GDM1 (cell line): ENCODE data around the gene PLIN4.
"Not testable (repeated sequence)": the region's sequence is repeated elsewhere in the genome, so short reads cannot be mapped to it uniquely, and the experiment has no call there.

Experiments
- DNase-seq: peaks from one replicate; lab custom pipeline; 2025; lab: John Stamatoyannopoulos, UW

PLIN4 gene, protein sequence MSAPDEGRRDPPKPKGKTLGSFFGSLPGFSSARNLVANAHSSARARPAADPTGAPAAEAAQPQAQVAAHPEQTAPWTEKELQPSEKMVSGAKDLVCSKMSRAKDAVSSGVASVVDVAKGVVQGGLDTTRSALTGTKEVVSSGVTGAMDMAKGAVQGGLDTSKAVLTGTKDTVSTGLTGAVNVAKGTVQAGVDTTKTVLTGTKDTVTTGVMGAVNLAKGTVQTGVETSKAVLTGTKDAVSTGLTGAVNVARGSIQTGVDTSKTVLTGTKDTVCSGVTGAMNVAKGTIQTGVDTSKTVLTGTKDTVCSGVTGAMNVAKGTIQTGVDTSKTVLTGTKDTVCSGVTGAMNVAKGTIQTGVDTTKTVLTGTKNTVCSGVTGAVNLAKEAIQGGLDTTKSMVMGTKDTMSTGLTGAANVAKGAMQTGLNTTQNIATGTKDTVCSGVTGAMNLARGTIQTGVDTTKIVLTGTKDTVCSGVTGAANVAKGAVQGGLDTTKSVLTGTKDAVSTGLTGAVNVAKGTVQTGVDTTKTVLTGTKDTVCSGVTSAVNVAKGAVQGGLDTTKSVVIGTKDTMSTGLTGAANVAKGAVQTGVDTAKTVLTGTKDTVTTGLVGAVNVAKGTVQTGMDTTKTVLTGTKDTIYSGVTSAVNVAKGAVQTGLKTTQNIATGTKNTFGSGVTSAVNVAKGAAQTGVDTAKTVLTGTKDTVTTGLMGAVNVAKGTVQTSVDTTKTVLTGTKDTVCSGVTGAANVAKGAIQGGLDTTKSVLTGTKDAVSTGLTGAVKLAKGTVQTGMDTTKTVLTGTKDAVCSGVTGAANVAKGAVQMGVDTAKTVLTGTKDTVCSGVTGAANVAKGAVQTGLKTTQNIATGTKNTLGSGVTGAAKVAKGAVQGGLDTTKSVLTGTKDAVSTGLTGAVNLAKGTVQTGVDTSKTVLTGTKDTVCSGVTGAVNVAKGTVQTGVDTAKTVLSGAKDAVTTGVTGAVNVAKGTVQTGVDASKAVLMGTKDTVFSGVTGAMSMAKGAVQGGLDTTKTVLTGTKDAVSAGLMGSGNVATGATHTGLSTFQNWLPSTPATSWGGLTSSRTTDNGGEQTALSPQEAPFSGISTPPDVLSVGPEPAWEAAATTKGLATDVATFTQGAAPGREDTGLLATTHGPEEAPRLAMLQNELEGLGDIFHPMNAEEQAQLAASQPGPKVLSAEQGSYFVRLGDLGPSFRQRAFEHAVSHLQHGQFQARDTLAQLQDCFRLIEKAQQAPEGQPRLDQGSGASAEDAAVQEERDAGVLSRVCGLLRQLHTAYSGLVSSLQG (N-terminal part only)

DNA sequence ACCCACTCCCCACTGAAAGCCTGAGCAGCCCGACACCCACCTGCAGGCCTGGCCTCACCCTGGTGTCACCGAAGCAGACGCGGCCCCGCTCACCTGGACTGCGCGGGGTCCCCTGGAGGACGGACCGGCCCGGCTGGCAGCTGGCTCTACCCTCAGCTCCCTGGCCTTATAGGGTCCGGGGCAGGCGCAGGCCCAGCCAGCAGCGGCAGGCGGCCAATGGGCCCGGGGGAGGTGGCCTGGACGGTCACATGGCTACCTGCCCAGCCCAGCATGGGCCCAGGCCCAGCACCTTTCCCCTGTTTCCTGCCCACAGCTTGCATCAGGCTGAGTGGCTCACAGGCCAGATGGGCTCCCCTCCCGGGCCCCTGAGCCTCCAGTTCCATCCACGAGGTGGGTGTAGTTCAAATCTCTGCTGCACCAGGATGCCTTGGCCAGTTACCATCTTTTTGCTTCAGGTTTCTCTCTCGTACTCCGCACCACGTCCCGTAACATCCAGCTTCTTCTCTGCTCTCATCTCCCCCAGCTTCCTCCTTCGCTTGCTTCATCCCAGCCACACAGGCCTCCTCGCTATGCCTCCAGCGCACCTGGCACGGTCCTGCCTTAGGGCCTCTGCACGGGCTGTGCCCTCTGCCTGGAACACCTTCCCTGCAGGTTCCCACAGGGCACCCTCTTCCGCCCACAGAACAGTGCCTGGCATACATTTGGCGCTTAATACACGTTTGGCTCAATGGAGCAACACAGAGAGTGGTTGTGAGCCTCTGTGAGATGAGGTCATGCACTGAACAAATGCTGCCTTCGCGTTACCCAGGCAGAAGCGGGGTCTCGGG is at the start of gene PLIN4:
Gene PLIN4 (minus strand): TSS at position 142 of the 827 bp plus-strand sequence. CDS start 214 bp downstream, outside the sequence.
- DNase-seq, result no peak

DNA sequence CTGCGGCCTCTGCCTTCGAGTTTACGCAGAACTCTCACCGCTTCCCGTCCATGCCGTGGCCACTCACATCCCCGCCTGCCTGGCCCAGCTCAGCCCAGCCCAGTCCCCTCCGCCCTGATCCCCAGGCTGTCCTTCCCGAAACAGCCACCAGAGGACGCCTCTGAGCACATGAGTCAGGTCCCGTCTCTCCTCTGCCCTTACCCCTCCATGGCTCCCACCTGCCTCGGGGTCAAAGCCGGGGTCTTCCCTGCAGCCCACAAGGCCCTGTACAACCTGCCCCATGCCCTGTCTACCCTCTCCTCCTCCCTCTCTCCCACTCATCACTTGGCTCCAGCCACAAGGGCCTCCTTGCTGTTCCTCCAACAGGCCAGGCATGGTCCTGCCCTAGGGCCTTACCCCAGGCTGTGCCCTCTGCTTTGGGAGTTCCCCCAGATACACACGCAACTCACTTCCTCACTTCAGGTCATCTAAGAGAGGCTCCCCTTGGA is 49.3 kb upstream of the PLIN4 start:
- peak; percentile 46 for DNase-seq

DNA sequence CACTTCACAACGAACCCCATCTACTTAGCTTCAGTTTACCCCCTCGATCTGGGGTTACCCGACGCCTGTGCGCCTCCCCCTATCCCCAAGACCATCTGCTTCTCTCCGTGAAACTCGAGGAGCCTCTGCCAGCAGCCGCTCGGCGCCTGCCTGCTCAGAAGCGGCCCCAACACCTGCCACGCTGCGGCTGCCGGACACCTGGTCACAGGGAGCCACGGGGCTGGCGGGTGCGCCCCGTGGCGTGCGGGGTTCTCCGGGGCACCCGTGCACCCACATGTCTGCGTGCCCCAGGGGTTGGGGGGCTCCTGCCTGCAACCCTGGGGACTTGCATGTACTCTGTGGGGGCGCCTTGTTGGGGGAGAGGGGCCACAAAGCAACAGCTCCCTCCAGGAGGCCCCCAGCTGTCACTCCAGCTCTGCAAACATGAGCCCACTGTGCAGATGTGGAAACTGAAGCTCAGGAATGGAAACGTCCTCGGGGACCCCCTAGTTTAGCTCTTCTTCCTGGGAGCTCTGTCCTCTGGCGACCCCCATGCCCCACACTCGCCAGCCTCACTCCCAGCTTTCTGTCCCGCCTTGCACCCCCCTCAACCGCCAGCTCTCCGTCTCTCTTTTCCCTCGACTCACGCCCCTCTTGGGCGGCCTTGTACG is 48.2 kb upstream of the PLIN4 start:
- DNase-seq, result no peak

DNA sequence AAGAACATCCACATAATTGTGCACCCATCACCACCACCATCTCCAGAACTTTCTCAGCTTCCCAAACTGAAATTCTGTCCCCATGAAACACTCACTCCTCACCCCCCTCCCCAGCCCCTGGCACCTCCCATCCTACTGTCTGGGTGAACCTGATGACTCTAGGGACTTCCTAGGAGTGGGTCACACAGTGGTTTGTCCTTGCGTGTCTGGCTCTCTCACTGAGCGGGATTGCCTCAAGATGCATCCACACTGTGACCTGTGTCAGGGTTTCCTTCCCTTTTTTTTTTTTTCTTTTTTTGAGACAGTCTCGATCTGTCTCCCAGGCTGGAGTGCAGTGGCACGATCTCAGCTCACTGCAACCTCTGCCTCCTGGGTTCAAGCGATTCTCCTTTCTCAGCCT is 45.3 kb upstream of the PLIN4 start:
- DNase-seq, result not testable (repeated sequence)

DNA sequence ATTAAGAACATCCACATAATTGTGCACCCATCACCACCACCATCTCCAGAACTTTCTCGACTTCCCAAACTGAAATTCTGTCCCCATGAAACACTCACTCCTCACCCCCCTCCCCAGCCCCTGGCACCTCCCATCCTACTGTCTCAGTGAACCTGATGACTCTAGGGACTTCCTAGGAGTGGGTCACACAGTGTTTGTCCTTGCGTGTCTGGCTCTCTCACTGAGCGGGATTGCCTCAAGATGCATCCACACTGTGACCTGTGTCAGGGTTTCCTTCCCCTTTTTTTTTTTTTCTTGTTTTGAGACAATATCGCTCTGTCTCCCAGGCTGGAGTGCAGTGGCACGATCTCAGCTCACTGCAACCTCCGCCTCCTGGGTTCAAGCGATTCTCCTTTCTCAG is 43.8 kb upstream of the PLIN4 start:
- peak; percentile 24 for DNase-seq

DNA sequence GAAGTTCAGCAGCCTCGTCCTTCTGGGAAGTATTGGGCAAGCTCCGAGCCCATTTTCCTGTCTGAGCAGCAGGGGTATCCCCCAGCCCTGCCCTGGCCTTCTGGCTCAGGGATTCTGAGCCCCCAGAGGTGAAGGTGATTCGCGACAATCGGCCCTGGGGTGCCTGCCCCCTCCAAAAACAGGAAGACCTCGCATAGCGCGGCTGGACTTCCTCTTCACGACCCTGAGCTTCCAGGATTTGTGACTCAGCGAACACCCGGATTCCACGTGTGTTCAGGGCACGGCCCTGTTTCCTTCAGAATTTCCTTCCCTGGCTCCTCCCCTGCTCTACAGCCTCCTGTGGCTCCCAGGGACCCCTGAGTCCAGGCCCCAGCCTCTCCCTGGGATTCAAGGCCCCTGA is 41.3 kb upstream of the PLIN4 start, which contains the start of gene SEMA6B:
Gene SEMA6B (minus strand): TSS at position 116 of the 400 bp plus-strand sequence. CDS start 1,227 bp downstream, outside the sequence.
- peak; percentile 44 for DNase-seq

DNA sequence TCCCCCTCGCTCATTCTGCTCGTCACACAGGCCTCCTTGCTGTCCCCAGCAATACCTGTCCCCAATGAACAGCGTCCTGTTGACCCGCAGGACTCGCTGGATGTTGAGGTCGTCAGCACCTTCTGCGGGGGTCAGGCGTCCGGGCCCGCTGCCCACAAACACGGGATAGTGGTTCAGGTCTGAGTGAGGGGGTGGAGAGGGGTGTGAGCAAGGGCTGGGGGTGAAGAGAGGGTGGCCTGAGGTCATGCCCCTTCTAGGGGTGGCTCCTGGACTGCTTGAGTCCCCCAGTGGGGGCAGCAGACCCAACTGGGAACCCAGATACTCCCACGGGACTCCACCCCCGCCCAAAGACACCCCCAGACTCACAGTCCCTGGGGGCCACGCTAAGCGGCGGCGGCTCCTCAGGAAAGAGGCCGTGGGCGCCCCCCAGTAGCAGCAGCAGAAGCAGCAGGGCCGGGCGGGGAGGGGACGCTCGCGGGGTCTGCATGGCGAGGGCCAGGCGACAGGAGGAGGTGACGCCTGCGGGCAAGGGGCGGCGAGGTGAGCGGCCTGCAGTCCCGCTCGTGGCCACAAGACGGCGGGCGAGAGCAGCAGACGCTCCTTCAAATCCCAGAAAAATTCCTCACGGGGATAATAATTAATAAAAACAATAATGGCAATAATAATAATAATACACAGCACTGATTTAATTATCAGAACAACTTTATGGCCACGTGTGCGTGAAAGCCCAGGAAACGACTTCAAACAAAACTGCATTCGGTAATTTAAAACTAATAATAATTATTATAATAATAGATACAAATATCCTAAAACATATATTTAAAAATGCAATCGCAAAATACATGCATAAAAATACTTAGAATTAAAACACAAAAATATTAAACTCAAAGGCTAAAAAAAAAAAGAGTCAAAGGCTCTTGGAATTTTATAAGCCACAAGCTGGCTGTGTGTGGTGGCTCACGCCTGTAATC is 40.0 kb upstream of the PLIN4 start:
- no peak for DNase-seq

DNA sequence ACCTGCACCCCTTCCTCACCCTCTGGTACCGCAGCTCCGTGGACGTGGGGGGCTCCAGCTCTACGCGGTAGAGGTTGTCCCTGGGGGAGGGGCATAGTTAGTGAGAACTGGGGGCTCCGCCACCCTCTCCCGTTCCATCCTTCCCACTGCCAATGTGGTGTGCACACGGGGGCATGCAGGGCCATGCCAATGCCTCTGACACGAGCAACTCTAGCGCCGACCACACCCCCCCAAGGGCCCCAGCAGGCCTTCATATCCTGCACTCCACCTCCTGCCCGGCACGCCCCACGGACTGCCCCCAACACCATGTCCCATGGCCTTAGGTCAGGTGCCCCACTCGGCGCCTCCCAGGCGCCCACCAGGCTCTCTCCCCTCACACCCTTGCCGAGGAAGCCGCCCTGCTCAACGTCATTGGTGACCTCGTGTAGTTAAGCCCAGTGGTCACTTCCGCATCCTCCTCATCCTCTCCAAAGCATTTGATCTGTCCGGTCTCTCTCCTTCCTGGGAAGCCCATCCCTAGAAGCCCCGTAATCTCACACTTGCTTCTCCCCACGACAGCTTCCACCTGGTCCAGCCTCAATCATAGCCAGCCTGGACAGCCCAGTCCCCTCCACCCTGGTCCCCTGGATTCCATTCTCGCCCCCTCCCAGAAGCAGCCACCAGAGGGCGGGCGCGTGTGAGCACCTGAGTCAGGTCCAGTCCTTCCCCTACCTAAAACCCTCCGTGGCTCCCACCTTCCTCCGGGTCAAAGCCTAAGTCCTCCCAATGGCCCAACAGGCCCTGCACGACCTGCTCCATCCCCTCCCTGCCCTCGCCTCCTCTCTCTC is 39.1 kb upstream of the PLIN4 start:
- DNase-seq, result no peak

DNA sequence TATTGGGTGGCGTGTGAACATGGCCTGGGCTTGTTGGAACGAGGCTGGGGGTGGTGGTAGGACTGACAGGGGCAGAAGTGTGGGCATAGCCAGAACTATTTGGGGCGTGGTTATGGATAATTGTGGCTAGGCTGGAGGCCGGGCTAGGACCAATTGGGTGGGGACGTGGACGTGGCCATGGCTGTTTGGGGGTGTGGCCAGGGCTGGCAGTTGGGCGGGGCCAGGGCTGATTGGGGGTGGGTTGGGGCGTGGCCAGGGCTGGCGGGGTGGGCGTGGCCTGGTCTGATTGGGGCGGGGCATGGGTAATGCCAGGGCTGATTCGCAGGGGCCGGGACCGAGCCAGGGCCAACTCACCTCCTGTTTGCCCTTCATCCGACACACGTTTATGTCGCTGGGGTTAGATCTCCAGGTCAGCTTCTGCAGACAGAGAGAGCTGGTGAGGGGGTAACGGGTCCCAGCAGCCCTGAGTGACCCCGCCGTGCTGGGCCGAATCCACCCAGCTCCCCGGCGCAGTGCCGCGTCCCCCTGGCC is 38.4 kb upstream of the PLIN4 start:
- DNase-seq, result no peak

DNA sequence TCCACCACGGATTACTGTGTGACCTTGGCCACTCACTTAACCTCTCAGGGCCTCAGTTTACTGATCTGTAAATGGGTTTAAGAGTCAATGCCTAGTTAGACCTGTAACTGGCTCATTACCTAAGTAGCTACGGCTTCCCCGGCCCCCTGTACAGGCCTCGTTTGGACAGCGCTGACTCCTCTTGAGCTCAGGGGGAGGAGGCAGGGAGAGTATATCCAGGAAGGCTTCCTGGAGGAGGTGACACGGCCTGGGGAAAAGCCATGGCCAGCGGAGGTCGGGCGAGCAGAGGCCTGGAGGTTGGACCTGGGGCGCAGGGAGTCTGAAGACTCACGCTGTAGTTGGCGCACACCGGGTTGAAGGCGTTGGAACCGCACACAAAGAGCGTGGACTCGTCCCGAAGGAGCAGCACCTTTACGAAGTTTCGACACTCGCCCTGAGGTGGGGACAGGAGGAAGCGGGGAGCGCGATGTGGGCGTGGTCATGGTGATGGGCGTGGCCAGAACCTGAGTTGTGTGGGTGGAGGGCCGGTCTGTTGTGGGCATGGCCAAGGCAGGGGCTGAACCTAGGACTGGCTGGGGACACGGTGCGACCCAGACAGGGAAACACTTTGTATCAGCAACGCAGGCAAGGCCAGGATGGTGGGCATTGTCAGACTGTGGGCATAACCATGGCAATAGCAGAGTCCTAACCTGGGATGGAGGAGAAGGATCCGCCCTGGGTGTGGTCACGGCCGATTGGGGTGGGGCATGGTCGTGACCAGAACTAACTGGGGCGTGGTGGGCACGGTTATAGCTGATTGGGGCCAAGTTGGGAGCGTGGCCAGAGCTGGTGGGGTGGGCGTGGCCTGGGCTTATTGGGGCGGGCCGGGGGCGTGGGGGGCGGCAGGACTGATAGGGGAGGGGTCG is 37.6 kb upstream of the PLIN4 start:
- DNase-seq, result no peak

DNA sequence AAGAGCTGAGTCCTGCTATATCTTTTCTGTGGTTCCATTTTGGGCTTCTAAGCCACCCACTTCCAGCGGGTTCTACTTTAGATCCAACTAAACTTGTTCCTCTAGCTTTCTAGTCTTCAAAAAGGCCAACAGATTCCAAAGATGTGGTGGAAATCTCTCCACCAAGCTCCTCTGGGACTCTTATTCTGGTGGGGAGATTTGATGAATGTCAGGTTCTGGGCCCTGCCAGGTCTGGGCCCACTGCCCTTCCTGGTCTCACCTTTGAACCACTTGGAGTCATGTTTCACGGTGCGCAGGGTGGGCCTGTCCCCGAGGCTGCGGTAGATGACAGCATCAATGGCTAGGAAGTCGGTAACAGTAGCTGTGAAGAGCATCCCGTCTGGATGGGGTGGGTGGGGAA is 36.4 kb upstream of the PLIN4 start:
- no peak for DNase-seq

DNA sequence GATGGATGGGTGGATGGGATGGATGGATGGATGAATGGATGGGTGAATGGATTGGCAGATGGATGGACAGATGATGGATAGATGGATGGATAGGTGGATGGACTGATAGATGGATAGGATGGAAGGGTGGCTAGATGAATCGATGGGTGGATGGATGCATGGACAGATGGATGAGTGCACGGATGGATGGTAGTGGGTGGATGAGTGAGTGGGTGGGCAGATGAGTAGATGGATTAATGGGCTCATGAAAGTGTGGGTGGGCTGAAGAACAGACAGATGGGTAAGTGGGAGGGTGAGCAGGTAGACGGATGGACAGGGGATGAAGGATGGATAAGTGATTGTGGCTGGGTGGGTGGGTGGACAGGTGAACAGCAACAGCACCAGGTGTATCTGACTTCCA is 35.5 kb upstream of the PLIN4 start:
- DNase-seq, result no peak

DNA sequence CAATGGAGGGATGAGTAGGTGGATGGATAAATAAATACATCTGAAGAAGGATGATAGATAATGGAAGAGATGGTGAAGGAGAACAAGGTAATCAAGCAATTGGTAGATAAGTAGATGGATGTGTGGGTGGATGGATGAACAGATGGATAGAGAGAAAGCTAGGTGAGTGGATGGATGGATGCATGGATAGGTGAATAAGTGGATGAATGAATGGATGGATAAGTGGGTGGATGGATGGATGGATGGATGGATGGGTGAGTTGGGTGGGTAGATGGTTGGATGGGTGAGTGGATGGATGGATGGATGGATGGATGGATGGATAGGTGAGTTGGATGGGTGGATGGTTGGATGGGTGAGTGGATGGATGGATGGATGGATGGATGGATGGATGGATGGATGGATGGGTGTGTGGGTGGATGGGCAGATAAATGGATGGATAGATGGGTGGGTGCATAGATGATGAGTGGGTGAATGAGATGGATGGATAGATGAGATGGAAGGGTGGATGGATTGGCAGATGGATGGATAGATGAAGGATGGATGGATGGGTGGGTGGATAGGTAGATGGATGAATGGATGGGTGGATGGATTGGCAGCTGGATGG is 34.9 kb upstream of the PLIN4 start:
- DNase-seq, result no peak

DNA sequence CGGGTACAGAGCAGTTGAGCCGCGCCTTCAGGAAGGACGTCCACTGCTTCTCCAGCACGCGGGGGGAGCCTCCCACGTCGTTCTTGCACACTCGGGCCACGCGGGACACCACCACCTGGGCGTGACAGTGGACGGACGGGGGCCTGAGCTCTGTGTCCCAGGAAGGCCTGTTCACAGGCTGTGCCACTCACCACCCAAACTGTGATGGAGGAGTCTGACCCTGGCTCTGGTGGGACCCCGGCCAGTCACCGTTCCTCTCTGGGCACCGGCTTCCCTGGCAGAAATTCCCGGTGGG is 34.2 kb upstream of the PLIN4 start:
- DNase-seq, result no peak

DNA sequence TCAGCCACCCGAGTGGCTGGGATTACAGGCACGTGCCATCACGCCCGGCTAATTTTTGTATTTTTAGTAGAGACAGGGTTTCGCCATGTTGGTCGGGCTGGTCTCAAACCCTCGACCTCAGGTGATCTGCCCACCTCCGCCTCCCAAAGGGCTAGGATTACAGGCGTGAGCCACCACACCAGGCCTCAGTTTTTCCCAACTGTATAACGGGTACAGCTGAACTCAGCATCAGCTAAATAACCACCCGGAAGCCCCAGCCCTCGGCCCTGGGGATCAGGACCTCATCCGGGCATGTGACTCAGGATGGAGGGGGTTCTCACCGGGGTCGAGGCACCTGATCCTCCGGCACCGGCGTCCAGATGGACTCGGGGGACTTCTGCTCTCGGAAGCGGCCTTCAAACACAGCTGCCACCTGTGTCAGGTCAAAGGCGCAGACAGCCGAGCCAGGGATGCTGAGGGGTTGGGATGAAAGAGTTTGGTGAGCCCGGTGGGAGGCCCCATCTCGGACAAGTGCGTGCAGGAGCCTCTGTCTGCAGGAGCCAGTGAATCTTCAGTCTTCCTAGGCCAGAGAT is 32.3 kb upstream of the PLIN4 start:
- DNase-seq, result no peak

DNA sequence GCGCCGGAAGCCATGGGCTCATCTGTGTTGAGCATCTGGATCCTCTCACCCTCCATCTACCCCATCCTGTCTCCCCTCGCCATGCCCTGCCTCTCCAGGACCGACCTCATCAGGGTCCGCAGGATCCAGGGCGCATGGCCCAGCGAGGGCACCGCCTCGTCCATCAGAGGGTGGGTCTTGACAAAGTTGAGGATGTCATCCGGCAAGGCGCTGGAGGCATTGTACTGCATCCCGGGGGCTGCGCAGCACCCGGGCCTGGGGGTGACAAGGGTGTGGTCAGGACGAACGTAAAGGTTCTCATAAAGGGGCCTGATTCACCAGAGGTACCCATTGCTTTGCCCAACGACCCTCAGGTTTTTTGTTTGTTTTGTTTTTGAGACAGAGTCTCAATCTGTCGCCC is 31.7 kb upstream of the PLIN4 start:
- no peak for DNase-seq

DNA sequence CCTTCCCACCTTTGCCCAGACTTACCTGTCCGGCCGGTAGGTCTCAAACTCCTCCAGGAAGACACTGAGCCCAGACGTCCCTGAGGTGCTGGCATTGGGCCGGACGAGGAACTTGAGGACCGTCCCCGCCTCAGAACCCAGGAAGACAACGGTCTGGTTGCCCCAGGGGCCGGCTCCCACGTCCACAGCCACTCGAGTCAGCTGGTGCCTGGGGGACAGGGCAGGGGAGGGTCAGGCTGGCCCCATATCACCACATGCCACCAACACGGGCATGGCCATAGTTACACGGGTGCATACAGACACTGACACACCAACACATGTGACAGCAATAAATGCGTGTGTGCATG is 29.9 kb upstream of the PLIN4 start:
- no peak for DNase-seq
